A673 (cell line): ENCODE measurements around the gene GSC. TPM values are rescaled to one million over a fixed set of nuclear protein-coding genes. Genes with fewer than 3 reads are reported as not detected.

Source experiments
- BruUV-seq: library from RNA; stranded (reverse); fragments of 400-500 nt; replicated peaks from 2 replicates; lab custom pipeline; 2021; lab: Mats Ljungman, UMichigan
- CTCF ChIA-PET: fragments of 300-600 bp; sonication (Branson Sonifier 250); formaldehyde crosslinking; loops from one replicate; lab custom pipeline; 2022; ENCODE audit warnings: antibody characterized with exemption; lab: Charles Lee
- POLR2A ChIA-PET: fragments of 300-600 bp; sonication (Branson Sonifier 250); formaldehyde crosslinking; loops from one replicate; lab custom pipeline; 2022; ENCODE audit warnings: antibody characterized with exemption; ENCODE audit not compliant: low non-redundant PET; lab: Charles Lee
- DNase-seq: peaks from one replicate; pipeline ENCODE4 v3.0.0-alpha.2; 2015; ENCODE audit warnings: low spot score
- H3K27ac ChIP-seq: fragments of 200-600 bp; sonication (generic); 2 replicates; pipeline ENCODE4 v1.5.1; 2016; ENCODE audit warnings: mixed run types, low read depth, mild to moderate bottlenecking, mixed read lengths, antibody characterized with exemption, low read length; ENCODE audit not compliant: poor library complexity, severe bottlenecking
- H3K27me3 ChIP-seq: fragments of 200-600 bp; sonication (generic); replicated peaks from 2 replicates; pipeline ENCODE4 v1.6.1; 2017; ENCODE audit warnings: mixed run types, low read depth, mild to moderate bottlenecking, mixed read lengths, antibody characterized with exemption, low read length; ENCODE audit not compliant: insufficient read depth, poor library complexity
- H3K36me3 ChIP-seq: fragments of 200-600 bp; sonication (generic); 2 replicates; pipeline ENCODE4 v1.6.1; 2016; ENCODE audit warnings: mixed run types, mild to moderate bottlenecking, mixed read lengths, antibody characterized with exemption, low read length; ENCODE audit not compliant: insufficient read depth, poor library complexity, severe bottlenecking
- H3K4me1 ChIP-seq: fragments of 200-600 bp; sonication (generic); 2 replicates; pipeline ENCODE4 v1.6.1; 2017; ENCODE audit warnings: mixed run types, mild to moderate bottlenecking, mixed read lengths, antibody characterized with exemption, low read length; ENCODE audit not compliant: insufficient read depth, poor library complexity, severe bottlenecking
- H3K4me3 ChIP-seq: fragments of 200-600 bp; sonication (generic); 2 replicates; pipeline ENCODE4 v1.5.1; 2016; ENCODE audit warnings: low read depth, mixed run types, mild to moderate bottlenecking, mixed read lengths, low read length; ENCODE audit not compliant: poor library complexity, severe bottlenecking
- H3K9me3 ChIP-seq: fragments of 200-600 bp; sonication (generic); 2 replicates; pipeline ENCODE4 v1.6.1; 2016; ENCODE audit warnings: mixed run types, low read depth, mild to moderate bottlenecking, mixed read lengths, antibody characterized with exemption, low read length; ENCODE audit not compliant: poor library complexity, severe bottlenecking
- CTCF ChIP-seq: fragments of 300-800, 200-600 bp; sonication (generic); conservative IDR thresholded peaks from 2 replicates; pipeline ENCODE4 v1.5.1; 2017; ENCODE audit warnings: low read depth, mild to moderate bottlenecking, antibody characterized with exemption, low read length, moderate library complexity, mixed read lengths
- EZH2 ChIP-seq: fragments of 200-600 bp; sonication (generic); IDR thresholded peaks from 2 replicates; pipeline ENCODE4 v1.6.1; 2017; ENCODE audit warnings: borderline replicate concordance, low read depth, mild to moderate bottlenecking, mixed read lengths, antibody characterized with exemption, low read length; ENCODE audit not compliant: poor library complexity, severe bottlenecking
- intact Hi-C: fragments of 100-400 bp; cut with micrococcal nuclease; formaldehyde crosslinking; loops from one replicate; pipeline ENCODE4 v1.10.0; 2022; ENCODE audit not compliant: unreplicated experiment
- total RNA-seq: library from RNA; stranded (reverse); gene quantifications from 2 replicates; pipeline ENCODE4 v1.2.3, GENCODE V29; 2021

GSC gene
- total RNA-seq, 1 experiment from 2014 or later = 4.2 TPM

- CTCF ChIA-PET = no interaction called here
- H3K36me3 ChIP-seq = no peaks in the 10 kb centered on the region
- DNase-seq = no peak
- H3K4me1 ChIP-seq = no peaks in the 10 kb centered on the region
- no TSS peak for BruUV-seq
- TF ChIP-seq CTCF (no peak), EZH2 (no peak)
- H3K27ac ChIP-seq = no peak overlapping the region
- peaks cover 14% of the 10 kb centered on the region for H3K27me3 ChIP-seq
- no peak overlapping the region for H3K4me3 ChIP-seq
- POLR2A ChIA-PET = no interaction called here
- H3K9me3 ChIP-seq = no peaks in the 10 kb centered on the region
- intact Hi-C loops = no loop called here
Observed at GRCh38 chr14:94764573-94764972, 5.3 kb downstream of the GSC start.

- Histone ChIP-seq H3K27ac (no peak overlapping the region), H3K4me1 (no peaks in the 10 kb centered on the region), H3K9me3 (no peaks in the 10 kb centered on the region), H3K27me3 (no peaks in the 10 kb centered on the region), H3K4me3 (no peak overlapping the region), H3K36me3 (no peaks in the 10 kb centered on the region)
- CTCF ChIA-PET = no interaction called here
- intact Hi-C loops = no loop called here
- TF ChIP-seq CTCF (no peak), EZH2 (no peak)
- no TSS peak for BruUV-seq
- DNase-seq = no peak
- POLR2A ChIA-PET = no interaction called here
Observed at GRCh38 chr14:94762431-94762830, 7.5 kb downstream of the GSC start.

GRCh38 chr14:94761997-94762377 is 7.9 kb downstream of the GSC start:
- H3K9me3 ChIP-seq = no peaks in the 10 kb centered on the region
- no peaks in the 10 kb centered on the region for H3K4me1 ChIP-seq
- DNase-seq = no peak
- H3K27ac ChIP-seq = no peak overlapping the region
- ChIA-PET CTCF (interaction anchor here (0.6 kb wide), 1 partner anchor 727 kb away, joined by 3 read pairs; no protein-coding TSS in a partner anchor), POLR2A (no interaction called here)
- no peaks in the 10 kb centered on the region for H3K27me3 ChIP-seq
- no peak overlapping the region for H3K4me3 ChIP-seq
- intact Hi-C loops = no loop called here
- TF ChIP-seq CTCF = no peak
- TF ChIP-seq EZH2 = no peak
- no peaks in the 10 kb centered on the region for H3K36me3 ChIP-seq
- BruUV-seq = no TSS peak
